Mesothelial cell of epicardium (in vitro differentiated cells): ENCODE results near the gene KRT82. TPM values are rescaled to one million over a fixed set of nuclear protein-coding genes. Genes with fewer than 3 reads are reported as not detected.

Experiments
- DNase-seq, 2 experiments: peaks; one replicate each; pipeline ENCODE4 v3.0.0; 2021; ENCODE audit warnings: low spot score in 2 of 2; ENCODE audit not compliant: unreplicated experiment in 2 of 2
- H3K27ac Mint-ChIP-seq: 2 replicates; pipeline ENCODE4 v1.8.0; 2021; ENCODE audit warnings: mixed read lengths
- H3K27me3 Mint-ChIP-seq: 2 replicates; pipeline ENCODE4 v1.8.0; 2021; ENCODE audit warnings: low read depth, mixed read lengths
- H3K36me3 Mint-ChIP-seq: 2 replicates; pipeline ENCODE4 v1.8.0; 2021; ENCODE audit warnings: mixed read lengths
- H3K4me1 Mint-ChIP-seq: 2 replicates; pipeline ENCODE4 v1.8.0; 2021; ENCODE audit warnings: mixed read lengths
- H3K4me3 Mint-ChIP-seq: 2 replicates; pipeline ENCODE4 v1.8.0; 2021; ENCODE audit warnings: mild to moderate bottlenecking, moderate library complexity, mixed read lengths
- H3K9me3 Mint-ChIP-seq: 2 replicates; pipeline ENCODE4 v1.8.0; 2021; ENCODE audit warnings: mixed read lengths
- total RNA-seq: library from RNA; stranded (reverse); gene quantifications from 3 replicates; pipeline ENCODE4 v1.2.1, GENCODE V29; 2021
- TF ChIP-seq, protein P1 (sequence below): fragments of 200-600 bp; sonication (generic); IDR thresholded peaks from one replicate; pipeline ENCODE4 v1.5.0; 2021; ENCODE audit warnings: antibody characterized with exemption; ENCODE audit not compliant: unreplicated experiment

Gene KRT82
- total RNA-seq, 1 donor from 2014 or later, result not detected

DNA sequence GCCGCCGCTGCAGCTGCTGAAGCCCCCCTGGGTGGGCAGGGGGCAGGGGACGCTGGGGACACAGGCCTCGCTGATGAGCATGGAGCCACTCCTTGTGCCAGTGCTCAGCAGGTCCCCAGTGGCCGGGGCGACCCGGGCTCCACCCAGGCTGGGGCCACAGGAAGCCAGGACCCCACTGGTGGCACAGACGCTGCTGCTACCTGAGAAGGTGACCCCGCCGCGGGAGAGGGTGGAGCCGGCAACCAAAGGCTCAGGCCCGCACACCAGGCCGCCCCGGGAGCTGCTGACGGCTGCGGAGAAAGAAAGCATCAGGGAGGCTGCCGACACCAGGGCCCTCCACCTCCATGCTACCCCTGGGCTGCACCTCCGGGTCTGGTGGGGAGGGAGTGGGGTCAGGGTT lies 28.0 kb downstream of the KRT82 start:
- Mint-ChIP-seq H3K27me3 (peaks cover 16% of the 10 kb centered on the region), H3K9me3 (peaks cover 7% of the 10 kb centered on the region), H3K4me3 (no peak overlapping the region), H3K27ac (no peak overlapping the region), H3K4me1 (no peaks in the 10 kb centered on the region), H3K36me3 (no peaks in the 10 kb centered on the region)
- TF ChIP-seq, protein P1, sequence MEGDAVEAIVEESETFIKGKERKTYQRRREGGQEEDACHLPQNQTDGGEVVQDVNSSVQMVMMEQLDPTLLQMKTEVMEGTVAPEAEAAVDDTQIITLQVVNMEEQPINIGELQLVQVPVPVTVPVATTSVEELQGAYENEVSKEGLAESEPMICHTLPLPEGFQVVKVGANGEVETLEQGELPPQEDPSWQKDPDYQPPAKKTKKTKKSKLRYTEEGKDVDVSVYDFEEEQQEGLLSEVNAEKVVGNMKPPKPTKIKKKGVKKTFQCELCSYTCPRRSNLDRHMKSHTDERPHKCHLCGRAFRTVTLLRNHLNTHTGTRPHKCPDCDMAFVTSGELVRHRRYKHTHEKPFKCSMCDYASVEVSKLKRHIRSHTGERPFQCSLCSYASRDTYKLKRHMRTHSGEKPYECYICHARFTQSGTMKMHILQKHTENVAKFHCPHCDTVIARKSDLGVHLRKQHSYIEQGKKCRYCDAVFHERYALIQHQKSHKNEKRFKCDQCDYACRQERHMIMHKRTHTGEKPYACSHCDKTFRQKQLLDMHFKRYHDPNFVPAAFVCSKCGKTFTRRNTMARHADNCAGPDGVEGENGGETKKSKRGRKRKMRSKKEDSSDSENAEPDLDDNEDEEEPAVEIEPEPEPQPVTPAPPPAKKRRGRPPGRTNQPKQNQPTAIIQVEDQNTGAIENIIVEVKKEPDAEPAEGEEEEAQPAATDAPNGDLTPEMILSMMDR, result no peak
- DNase-seq, result no peak

DNA sequence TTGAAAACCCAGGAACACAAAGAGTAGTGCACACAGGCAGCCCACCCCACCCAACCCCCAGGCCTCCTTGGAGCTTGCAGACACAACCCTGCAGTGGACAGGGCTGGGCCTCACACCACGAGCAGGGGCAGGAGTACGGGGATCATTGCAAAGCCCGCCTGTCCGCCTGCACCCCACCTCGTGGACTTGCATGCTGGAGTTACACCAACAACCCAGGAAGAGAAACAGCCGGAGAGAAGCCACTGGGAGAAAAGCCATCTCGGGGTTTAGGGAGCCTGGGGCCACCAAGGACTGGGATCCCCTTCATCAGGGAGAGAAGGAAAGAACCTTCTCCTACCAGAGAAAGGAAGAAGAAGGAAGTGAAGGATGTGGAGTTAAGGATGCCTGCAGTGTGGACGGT lies 28.9 kb downstream of the KRT82 start:
- no peak overlapping the region for H3K4me3 Mint-ChIP-seq
- no peak overlapping the region for H3K27ac Mint-ChIP-seq
- TF ChIP-seq, protein P1, result no peak
- no peaks in the 10 kb centered on the region for H3K4me1 Mint-ChIP-seq
- H3K27me3 Mint-ChIP-seq, result peaks cover 14% of the 10 kb centered on the region
- DNase-seq, result no peak
- H3K9me3 Mint-ChIP-seq, result peaks cover 7% of the 10 kb centered on the region
- no peaks in the 10 kb centered on the region for H3K36me3 Mint-ChIP-seq

DNA sequence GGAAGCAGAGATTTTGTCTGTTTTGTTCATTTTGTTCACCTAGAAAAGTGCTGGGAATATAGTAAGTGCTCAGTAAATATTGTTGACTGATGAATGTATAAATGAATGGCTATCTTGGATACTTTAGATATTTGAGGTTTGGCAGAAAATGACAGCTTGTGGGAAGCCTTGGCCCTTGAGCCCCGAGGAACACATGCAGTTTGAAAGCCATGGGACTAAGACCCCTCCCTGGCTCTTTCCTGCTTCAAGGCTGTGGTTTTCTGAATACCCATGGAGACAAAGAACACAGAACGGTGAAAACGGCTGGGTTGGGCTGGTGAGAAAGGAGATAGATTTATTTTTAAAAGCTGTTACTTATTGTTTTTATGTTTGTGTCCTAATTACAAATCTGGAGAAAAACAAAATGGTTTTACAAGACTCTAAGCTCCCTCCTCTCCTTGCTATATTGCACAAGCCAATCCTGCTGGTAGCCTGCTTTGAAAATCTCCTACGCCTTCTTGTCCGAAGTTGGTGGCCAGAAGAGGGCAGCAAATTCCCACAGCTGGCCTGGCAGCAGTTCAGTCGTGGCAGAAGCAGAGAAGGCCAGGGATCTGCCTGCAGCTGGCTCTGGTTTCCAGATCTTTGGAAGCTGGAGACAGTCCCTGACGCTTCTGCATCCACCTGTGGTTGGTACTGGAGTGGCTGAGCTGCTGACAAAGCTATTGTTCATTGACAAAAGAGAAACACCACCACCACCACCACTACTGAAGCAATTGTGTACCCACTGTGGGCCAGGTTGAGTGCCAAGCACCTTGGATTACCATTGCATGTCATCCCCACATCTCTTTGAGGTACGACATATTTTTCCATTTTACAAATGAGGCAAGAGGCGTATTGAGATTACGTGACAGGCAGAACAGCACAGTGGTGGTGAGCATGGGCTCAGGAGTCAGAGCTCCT lies 33.6 kb downstream of the KRT82 start:
- DNase-seq, result peak in 1 of 2 experiments; percentile 83
- TF ChIP-seq, protein P1, result peak; percentile 77
- no peak overlapping the region for H3K27ac Mint-ChIP-seq

DNA sequence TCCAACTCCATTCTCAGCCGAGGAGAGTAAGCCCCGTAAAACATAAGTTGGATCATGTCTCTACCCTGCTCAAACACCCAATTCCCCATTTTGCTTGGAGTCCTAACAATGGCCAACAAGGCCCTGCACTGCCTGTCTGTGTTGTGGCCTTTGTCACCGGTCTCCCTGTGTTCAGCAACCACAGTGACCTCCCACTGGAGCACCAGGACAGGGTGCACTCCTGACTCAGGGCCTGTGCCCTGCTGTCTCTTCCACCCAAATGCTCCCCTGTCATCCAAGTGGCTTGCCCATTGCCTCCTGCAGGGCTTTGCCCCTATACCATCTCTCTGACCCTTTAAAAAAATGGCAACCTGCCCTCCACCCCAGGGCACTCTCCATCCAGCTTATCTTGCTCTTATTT lies 34.4 kb downstream of the KRT82 start:
- H3K4me1 Mint-ChIP-seq, result peaks cover 4% of the 10 kb centered on the region
- DNase-seq, result no peak
- TF ChIP-seq, protein P1, result no peak
- H3K9me3 Mint-ChIP-seq, result peaks cover 7% of the 10 kb centered on the region
- no peaks in the 10 kb centered on the region for H3K36me3 Mint-ChIP-seq
- H3K27ac Mint-ChIP-seq, result no peak overlapping the region
- peaks cover 27% of the 10 kb centered on the region for H3K27me3 Mint-ChIP-seq
- no peak overlapping the region for H3K4me3 Mint-ChIP-seq

More for the DNA sequence above, 33.6 kb downstream of the KRT82 start:
- Mint-ChIP-seq H3K9me3 (peaks cover 7% of the 10 kb centered on the region), H3K36me3 (no peaks in the 10 kb centered on the region), H3K4me1 (peaks cover 4% of the 10 kb centered on the region), H3K27me3 (peaks cover 25% of the 10 kb centered on the region), H3K4me3 (no peak overlapping the region)

DNA sequence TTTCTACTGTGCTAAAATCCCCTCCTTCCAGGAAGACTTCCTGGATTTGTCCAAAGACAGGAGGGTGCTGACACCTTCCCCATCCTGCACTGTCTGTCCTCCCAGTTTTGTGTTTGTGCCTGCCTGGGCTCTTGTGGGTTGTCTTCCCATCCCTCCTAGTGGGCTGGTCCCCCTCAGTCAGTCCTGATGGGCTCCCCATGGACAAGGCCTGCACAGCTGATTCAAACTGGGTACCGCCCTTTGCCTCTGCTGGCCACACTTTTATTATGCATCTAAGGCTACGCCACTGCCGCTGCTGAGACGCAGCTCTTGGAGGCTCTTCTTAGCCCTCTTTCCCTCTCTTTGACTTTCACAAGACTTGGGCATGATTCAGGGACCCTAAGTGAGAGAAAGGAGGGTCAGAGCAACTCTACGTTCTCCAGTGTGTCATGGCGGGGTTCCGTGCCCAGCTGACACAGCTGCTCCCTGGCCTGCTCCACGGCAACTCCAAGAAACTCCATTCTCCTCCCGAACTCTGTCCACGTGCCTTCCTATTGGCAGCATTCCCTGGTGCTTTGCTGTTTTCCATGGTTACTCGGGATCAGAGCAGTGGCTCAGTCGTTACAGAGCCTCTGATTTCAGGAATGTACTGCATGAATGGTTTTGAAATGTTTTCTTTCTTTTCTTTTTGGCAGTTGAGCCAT lies 35.1 kb downstream of the KRT82 start:
- TF ChIP-seq, protein P1, result no peak
- Mint-ChIP-seq H3K4me1 (peaks cover 4% of the 10 kb centered on the region), H3K27me3 (peaks cover 25% of the 10 kb centered on the region), H3K36me3 (no peaks in the 10 kb centered on the region), H3K9me3 (peaks cover 7% of the 10 kb centered on the region), H3K4me3 (no peak overlapping the region), H3K27ac (no peak overlapping the region)
- no peak for DNase-seq
